ENCODE measurements around the gene IRAG1. TPM values are rescaled to one million over a fixed set of nuclear protein-coding genes. Genes with fewer than 3 reads are reported as not detected.

The IRAG1 gene
- total RNA-seq, 1 donor from 2014 or later, result 5.1 TPM

DNA sequence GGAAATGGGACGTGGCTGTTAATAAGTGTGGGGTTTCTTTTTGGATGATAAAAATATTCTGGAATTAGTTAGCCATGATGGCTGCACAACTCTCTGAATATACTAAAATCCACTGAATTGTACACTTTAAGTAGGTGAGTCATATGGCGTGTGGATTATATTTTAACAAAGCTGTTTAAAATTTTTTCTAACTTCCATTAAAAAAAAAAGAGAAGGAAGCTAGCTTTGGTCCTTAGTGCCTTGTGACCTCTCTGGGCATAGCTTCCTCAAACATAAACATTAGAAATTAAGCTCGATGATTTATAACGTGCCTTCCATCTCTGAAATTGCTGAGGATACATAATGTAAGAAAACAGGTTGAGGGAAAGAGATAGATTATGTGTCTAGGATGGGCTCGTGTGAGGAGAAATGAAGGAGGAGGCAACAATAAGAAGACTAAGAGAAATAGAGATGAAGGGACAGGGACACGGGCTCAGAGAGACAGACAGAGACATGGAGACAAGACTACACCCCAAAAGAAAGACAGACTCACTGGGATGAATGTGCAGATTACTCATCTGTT, 20.0 kb downstream of the IRAG1 start:
- DNase-seq, result no peak
- no peaks in the 10 kb centered on the region for H3K9me3 ChIP-seq (replicated peaks)
- no peaks in the 10 kb centered on the region for H3K36me3 ChIP-seq
- H3K4me3 ChIP-seq, result no peak overlapping the region
- intact Hi-C loops (cut with micrococcal nuclease), result no loop called here
- no peaks in the 10 kb centered on the region for H3K27me3 ChIP-seq (ENCODE audit: low read depth)
- H3K27ac ChIP-seq (replicated peaks), result peak overlapping the region; percentile 81
- TF ChIP-seq, protein P1, sequence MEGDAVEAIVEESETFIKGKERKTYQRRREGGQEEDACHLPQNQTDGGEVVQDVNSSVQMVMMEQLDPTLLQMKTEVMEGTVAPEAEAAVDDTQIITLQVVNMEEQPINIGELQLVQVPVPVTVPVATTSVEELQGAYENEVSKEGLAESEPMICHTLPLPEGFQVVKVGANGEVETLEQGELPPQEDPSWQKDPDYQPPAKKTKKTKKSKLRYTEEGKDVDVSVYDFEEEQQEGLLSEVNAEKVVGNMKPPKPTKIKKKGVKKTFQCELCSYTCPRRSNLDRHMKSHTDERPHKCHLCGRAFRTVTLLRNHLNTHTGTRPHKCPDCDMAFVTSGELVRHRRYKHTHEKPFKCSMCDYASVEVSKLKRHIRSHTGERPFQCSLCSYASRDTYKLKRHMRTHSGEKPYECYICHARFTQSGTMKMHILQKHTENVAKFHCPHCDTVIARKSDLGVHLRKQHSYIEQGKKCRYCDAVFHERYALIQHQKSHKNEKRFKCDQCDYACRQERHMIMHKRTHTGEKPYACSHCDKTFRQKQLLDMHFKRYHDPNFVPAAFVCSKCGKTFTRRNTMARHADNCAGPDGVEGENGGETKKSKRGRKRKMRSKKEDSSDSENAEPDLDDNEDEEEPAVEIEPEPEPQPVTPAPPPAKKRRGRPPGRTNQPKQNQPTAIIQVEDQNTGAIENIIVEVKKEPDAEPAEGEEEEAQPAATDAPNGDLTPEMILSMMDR (IDR thresholded peaks at IDR 0.05; ENCODE audit: borderline replicate concordance), result no peak
- H3K4me1 ChIP-seq, result peaks cover 42% of the 10 kb centered on the region

GRCh38 chr11:10670099-10670498, 23.5 kb downstream of the IRAG1 start:
- Histone ChIP-seq H3K36me3 (no peaks in the 10 kb centered on the region), H3K27ac (replicated peaks) (peak overlapping the region; percentile 77), H3K9me3 (replicated peaks) (no peaks in the 10 kb centered on the region), H3K27me3 (ENCODE audit: low read depth) (no peaks in the 10 kb centered on the region), H3K4me3 (no peak overlapping the region), H3K4me1 (peaks cover 59% of the 10 kb centered on the region)
- intact Hi-C loops (cut with micrococcal nuclease), result no loop called here
- TF ChIP-seq, protein P1 (IDR thresholded peaks at IDR 0.05; ENCODE audit: borderline replicate concordance), result no peak
- DNase-seq, result no peak

DNA sequence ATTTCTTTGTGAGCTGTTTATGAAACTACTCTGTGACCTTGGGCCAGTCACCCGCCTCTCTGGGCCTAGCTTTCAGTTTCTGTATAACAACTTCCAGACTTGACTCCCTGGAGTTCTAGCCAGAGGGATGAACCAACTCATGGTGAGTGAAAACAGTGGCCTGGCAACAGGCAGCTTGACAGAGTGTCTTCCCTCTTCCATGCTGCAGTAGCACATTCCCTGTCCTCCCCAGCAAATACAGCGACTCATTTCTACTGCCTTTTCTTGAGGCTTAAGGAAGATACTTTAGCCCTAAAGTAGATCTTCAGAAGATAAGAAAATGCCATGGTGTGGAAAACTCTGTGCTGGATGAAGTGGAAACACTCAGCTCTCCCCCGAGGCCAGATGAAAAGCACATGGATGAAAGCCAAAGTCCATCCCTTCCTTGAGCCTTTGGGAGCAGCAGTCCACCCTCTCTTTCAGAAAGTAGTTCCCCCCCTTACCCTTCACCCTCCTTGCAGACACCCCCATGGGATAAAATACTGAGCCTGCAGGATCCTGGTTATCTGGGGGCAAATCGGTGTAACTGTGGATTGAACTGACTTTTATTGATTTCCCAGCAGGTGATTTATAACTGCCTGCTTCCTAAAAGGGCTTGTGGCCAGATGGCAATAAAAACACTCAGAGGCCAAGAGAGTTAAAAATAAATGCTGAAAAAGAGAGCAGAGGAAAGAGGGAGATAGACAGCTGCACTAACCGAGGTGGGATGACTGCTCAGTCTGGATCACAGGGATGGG, 24.1 kb downstream of the IRAG1 start:
- Histone ChIP-seq H3K27me3 (ENCODE audit: low read depth) (no peaks in the 10 kb centered on the region), H3K4me3 (no peak overlapping the region), H3K4me1 (peaks cover 59% of the 10 kb centered on the region), H3K27ac (replicated peaks) (peak overlapping the region; percentile 77), H3K36me3 (no peaks in the 10 kb centered on the region), H3K9me3 (replicated peaks) (no peaks in the 10 kb centered on the region)
- intact Hi-C loops (cut with micrococcal nuclease), result no loop called here
- TF ChIP-seq, protein P1 (IDR thresholded peaks at IDR 0.05; ENCODE audit: borderline replicate concordance), result no peak
- no peak for DNase-seq

DNA sequence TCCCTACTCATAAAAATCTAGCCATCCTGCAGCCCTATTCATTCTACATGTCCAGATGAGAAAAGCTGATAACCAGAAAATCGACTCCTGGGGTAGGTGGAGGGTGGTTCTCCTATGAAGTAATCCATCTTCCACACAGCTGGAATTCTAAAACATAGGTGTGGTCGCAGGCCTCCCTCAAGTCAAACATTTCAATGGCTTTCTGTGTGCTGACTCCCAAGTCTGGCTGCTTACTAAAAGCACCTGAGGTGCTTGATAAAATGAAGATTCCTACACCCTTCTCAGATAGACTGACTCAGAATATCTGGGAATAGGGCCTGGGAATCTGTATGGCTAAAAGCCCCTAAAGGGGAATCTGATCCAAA, 26.1 kb downstream of the IRAG1 start:
- H3K36me3 ChIP-seq, result no peaks in the 10 kb centered on the region
- H3K27ac ChIP-seq (replicated peaks), result peak overlapping the region; percentile 77
- DNase-seq, result no peak
- H3K4me1 ChIP-seq, result peaks cover 65% of the 10 kb centered on the region
- H3K27me3 ChIP-seq (ENCODE audit: low read depth), result no peaks in the 10 kb centered on the region
- H3K9me3 ChIP-seq (replicated peaks), result no peaks in the 10 kb centered on the region
- TF ChIP-seq, protein P1 (IDR thresholded peaks at IDR 0.05; ENCODE audit: borderline replicate concordance), result no peak
- H3K4me3 ChIP-seq, result no peak overlapping the region
- intact Hi-C loops (cut with micrococcal nuclease), result no loop called here

- TF ChIP-seq, protein P1 (IDR thresholded peaks at IDR 0.05; ENCODE audit: borderline replicate concordance), result no peak
- Histone ChIP-seq H3K4me1 (peaks cover 69% of the 10 kb centered on the region), H3K27ac (replicated peaks) (peak overlapping the region; percentile 77)
These were observed 26.7 kb downstream of the IRAG1 start for GRCh38 chr11:10666556-10667520.

More at GRCh38 chr11:10666556-10667520, 26.7 kb downstream of the IRAG1 start:
- Histone ChIP-seq H3K4me3 (no peak overlapping the region), H3K27me3 (ENCODE audit: low read depth) (no peaks in the 10 kb centered on the region), H3K9me3 (replicated peaks) (no peaks in the 10 kb centered on the region), H3K36me3 (no peaks in the 10 kb centered on the region)
- no peak for DNase-seq
- intact Hi-C loops (cut with micrococcal nuclease), result no loop called here
